ENCODE measurements around the gene KANK2. TPM values are rescaled to one million over a fixed set of nuclear protein-coding genes. Genes with fewer than 3 reads are reported as not detected.

The KANK2 gene
- total and polyA plus RNA-seq, 2 of the 8 experiments (the other 6 are each of a cell fraction or from before 2014, with no cell fraction given), result 25.2 to 42.3 TPM

DNA sequence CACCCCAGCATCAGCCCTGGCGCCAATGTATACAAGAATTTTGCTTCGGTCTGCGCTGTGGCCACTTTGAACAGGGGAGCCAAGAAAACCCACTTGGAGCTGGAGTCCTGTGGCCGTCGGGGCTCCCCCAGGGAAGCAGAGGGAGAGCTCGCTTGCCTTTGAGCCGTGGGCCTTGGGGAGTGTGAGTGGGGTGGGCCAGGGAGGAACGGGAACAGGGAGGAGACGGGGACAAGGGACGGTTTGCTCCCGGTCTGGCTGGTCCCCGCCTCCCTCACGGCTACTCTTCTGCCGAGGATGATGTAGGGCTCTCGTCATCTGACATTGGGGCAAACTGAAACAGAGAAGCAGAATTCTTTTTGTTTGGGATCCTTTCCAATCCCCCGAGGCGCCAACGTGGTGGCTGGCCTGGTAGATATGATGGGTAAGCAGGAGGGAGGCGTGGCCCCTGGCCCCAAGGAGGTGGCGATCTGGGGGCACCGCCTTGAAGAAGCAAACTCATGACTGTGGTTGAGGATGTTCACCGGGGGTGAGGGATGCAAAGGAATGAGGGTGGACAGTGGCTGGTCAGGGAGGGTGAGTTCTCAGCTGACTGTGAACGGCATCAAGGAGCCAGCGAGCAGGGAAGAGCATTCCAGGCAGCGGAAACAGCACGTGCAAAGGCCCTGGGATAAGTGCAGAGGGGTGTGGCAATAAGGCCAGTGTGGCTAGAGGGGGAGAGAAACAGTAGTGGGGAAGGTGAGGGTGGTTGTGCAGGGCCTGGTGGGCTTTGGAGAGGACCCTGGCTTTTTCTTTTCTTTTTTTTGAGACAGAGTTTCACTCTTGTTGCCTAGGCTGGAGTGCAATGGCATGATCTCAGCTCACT, 30.8 kb downstream of the KANK2 start:
- peaks cover 0 to 3% of the 10 kb centered on the region in 2 experiments for H4K20me1 ChIP-seq (replicated peaks in 1 of 2; ENCODE audit: control insufficient read depth in 1 of 2, insufficient read depth in 2 of 2, low read length in 2 of 2)
- DNase-seq (ENCODE audit: low read depth in 1 of 2, low spot score in 2 of 2), result no peak
- H3K14ac ChIP-seq (ENCODE audit: insufficient read length), result no peak overlapping the region
- no peak overlapping the region for H2BK5ac ChIP-seq (ENCODE audit: low read depth, low read length)
- H3K9ac ChIP-seq (replicated peaks in 1 of 4; ENCODE audit: extremely low read depth in 1 of 4, low read depth in 3 of 4, low read length in 3 of 4), result no peak overlapping the region
- no peak overlapping the region for H4K5ac ChIP-seq (ENCODE audit: insufficient read length, low read depth, low read length)
- H3K9me3 ChIP-seq (ENCODE audit: insufficient read depth in 2 of 2, low read depth in 1 of 2, low read length in 1 of 2), result no peaks in the 10 kb centered on the region
- H3K23ac ChIP-seq (ENCODE audit: insufficient read length), result no peak overlapping the region
- H3K56ac ChIP-seq (replicated peaks; ENCODE audit: insufficient read length, low read depth, low read length), result no peak overlapping the region
- H3K18ac ChIP-seq (ENCODE audit: extremely low read depth, low read length), result no peak overlapping the region
- no peak overlapping the region; the same call in 1 of the 2 replicates for H4K8ac ChIP-seq (ENCODE audit: extremely low read depth, insufficient read depth, low read length)
- H3K4me2 ChIP-seq (ENCODE audit: insufficient read depth in 1 of 2, low read depth in 2 of 2, low read length in 2 of 2), result no peak overlapping the region
- CTCF ChIA-PET (ENCODE audit: partially characterized antibody), result interaction anchor here (0.6 to 1.4 kb wide), 3 partner anchors 10 to 82 kb away, joined by 3 to 4 read pairs (median 4); partner anchors contain the start of gene SPC24
- H2BK20ac ChIP-seq (ENCODE audit: low read length), result no peak overlapping the region
- no peaks in the 10 kb centered on the region for H3K79me1 ChIP-seq (ENCODE audit: low read depth, low read length)
- peaks cover 0 to 10% (median 8%) of the 10 kb centered on the region in 4 experiments; a peak in 7 of 8 replicates for H3K36me3 ChIP-seq (ENCODE audit: control insufficient read depth in 2 of 4, insufficient read depth in 4 of 4, low read length in 3 of 4)
- H2BK15ac ChIP-seq (ENCODE audit: low read length), result no peak overlapping the region
- H2BK12ac ChIP-seq (ENCODE audit: low read depth, low read length), result no peak overlapping the region
- H3K27me3 ChIP-seq (replicated peaks in 1 of 4; ENCODE audit: control insufficient read depth in 3 of 4, extremely low read depth in 1 of 4, insufficient read depth in 3 of 4, low read length in 3 of 4), result no peaks in the 10 kb centered on the region
- no peak for FAIRE-seq
- TF ChIP-seq SIN3A (conservative IDR thresholded peaks at IDR 0.05 in 1 of 2, IDR thresholded peaks at IDR 0.05 in 1 of 2; ENCODE audit: low read depth in 1 of 2, low read length in 2 of 2), result no peak
- TF ChIP-seq BRCA1 (IDR thresholded peaks at IDR 0.05; ENCODE audit: low read depth, low read length), result no peak
- TF ChIP-seq POLR2AphosphoS5 (IDR thresholded peaks at IDR 0.05; ENCODE audit: low read depth, low read length), result no peak
- no peak for TF ChIP-seq EP300 (IDR thresholded peaks at IDR 0.05; ENCODE audit: borderline replicate concordance in 1 of 2, low read depth in 2 of 2, low read length in 2 of 2)
- no peak for TF ChIP-seq HDAC6 (IDR thresholded peaks at IDR 0.05; ENCODE audit: low read depth, low read length)
- TF ChIP-seq SP2 (IDR thresholded peaks at IDR 0.05; ENCODE audit: low read length), result no peak
- TF ChIP-seq FOSL1 (IDR thresholded peaks at IDR 0.05; ENCODE audit: insufficient read depth, low read depth, low read length), result no peak
- no peak for TF ChIP-seq JUND (IDR thresholded peaks at IDR 0.05; ENCODE audit: low read length)
- TF ChIP-seq, protein P1, sequence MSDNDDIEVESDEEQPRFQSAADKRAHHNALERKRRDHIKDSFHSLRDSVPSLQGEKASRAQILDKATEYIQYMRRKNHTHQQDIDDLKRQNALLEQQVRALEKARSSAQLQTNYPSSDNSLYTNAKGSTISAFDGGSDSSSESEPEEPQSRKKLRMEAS (IDR thresholded peaks at IDR 0.05), result no peak
- TF ChIP-seq ASH2L (IDR thresholded peaks at IDR 0.05; ENCODE audit: low read length), result no peak
- no peak for TF ChIP-seq SAP30 (IDR thresholded peaks at IDR 0.05; ENCODE audit: insufficient read depth, insufficient replicate concordance, low read length)
- no peaks in the 10 kb centered on the region for H3K23me2 ChIP-seq (ENCODE audit: low read depth, low read length)
- H2BK120ac ChIP-seq (replicated peaks; ENCODE audit: low read depth, low read length), result no peak overlapping the region
- 84% methylated on average over 26 of the region's 26 CpGs; no CpG with 5 or more reads in 1 of the 2 experiments for WGBS, 2 experiments (ENCODE audit: extremely low coverage in 1 of 2, insufficient coverage in 1 of 2, insufficient read length in 1 of 2, insufficient replicate concordance in 2 of 2, low coverage in 1 of 2, low lambda C conversion rate in 2 of 2, missing lambda C conversion rate in 1 of 2)
- no peak overlapping the region for H3K4ac ChIP-seq (replicated peaks; ENCODE audit: insufficient read length, low read depth, low read length)
- H2AFZ ChIP-seq (ENCODE audit: low read length), result no peak overlapping the region
- H3K4me3 ChIP-seq (ENCODE audit: extremely low read depth in 1 of 4, insufficient read depth in 2 of 4, low read depth in 3 of 4, low read length in 4 of 4), result no peak overlapping the region
- H3K79me2 ChIP-seq (ENCODE audit: control insufficient read depth in 1 of 2, insufficient read depth in 2 of 2, low read length in 2 of 2), result no peaks in the 10 kb centered on the region
- H3K4me1 ChIP-seq (replicated peaks in 1 of 4; ENCODE audit: control insufficient read depth in 3 of 4, insufficient read depth in 4 of 4, low read length in 3 of 4), result no peaks in the 10 kb centered on the region
- no peak overlapping the region for H4K91ac ChIP-seq (replicated peaks; ENCODE audit: insufficient read length, low read length)
- POLR2A ChIA-PET (ENCODE audit: partially characterized antibody), result interaction anchor here (0.6 to 2.6 kb wide), 6 partner anchors 9 to 237 kb away, joined by 3 to 6 read pairs (median 4); partner anchors contain the start of gene SPC24
- no peak overlapping the region for H3K27ac ChIP-seq (ENCODE audit: low read depth, low read length)
- H2AK5ac ChIP-seq (ENCODE audit: low read depth, low read length), result no peak overlapping the region

All from H1 (cell line).